Endometrial microvascular endothelial cells (primary cell): ENCODE data around the gene PRKD1. TPM values are rescaled to one million over a fixed set of nuclear protein-coding genes. Genes with fewer than 3 reads are reported as not detected.
"Not testable (repeated sequence)": the region's sequence is repeated elsewhere in the genome, so short reads cannot be mapped to it uniquely, and the experiment has no call there.

Experiments used
- in situ Hi-C: cut with HindIII; loops from 2 replicates; pipeline ENCODE4 v1.10.0; 2017; ENCODE audit warnings: low sequenced_read_pairs, low pct_unique_long_range_greater_than_20kb; ENCODE audit errors: inconsistent ontology term
- total RNA-seq: library from RNA; depleted of rRNA; stranded (reverse); fragments of >200 nt; gene quantifications from one replicate; pipeline ENCODE4 v1.2.3, GENCODE V29; 2015; ENCODE audit errors: inconsistent ontology term

Gene PRKD1
- total RNA-seq, 1 donor from 2014 or later = 6.1 TPM

DNA sequence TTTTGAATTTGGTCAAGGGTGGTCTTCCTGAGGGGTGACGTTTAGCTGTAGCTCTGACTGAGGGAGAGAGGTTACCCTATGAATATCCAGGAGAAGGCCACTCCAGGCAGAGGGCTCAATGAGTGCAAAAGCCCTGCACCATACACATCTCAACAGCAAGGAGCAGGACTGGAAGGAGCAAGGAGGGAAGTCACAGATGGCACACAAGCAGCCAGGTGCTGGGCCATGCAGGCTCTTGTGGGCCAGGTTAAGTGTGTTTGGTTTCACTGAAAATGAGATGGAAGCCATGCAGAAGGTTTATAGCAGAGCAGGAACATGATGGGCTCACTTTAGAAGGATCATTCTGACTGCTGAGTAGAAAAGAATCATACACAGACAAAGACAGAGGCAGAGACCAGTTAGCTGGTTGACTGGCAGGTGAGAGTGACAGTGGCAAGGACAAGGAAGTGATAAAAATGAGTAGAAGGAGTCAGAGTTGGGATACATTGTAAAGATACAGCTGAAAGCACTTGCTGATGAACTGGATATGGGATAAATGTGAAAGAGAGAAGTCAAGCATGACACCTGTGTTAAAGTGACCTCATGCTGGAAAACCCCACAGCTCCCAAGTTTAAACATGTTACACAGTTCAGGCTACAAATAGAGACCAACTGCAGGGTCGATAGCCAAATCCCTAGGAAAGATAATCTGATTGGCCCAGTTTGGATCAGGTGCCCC lies 81.2 kb downstream of the PRKD1 start:
- in situ Hi-C loops = no loop called here

DNA sequence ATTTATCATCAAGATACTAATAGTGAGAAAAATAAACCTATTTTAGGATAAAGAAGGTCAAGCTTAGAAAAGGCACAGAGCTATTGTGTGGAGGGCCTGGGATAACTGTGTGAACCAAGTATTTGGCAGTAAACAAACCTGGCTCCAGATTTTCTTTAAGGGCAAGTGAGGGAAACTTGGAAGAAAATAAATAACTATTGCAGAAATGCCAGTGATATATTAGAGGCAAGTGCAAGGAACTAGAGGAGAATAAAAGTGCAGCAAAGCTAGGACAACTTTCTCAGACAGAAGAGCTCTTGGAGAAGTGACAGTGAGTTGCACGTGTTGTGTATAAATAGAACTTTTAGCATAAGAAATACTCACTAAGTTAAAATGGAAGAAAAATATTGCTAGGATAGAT lies 83.7 kb downstream of the PRKD1 start:
- in situ Hi-C loops = no loop called here

DNA sequence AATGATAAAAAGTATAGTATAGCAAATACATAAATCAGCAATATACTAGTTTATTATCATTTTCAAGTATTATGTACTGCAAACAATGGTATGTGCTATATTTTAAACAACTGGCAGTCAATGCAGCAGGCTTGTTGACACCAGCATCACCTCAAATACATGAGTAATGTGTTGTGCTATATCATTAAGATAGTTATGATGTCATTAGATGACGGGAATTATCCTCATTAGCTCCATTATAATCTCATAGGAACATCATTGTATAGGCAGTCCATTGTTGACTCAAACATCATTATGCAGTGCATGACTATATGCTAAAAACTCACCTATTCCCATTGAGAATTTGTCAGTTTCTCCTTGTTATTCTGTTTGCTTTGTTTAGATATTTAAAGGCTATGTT lies 85.4 kb downstream of the PRKD1 start:
- in situ Hi-C loops = no loop called here

DNA sequence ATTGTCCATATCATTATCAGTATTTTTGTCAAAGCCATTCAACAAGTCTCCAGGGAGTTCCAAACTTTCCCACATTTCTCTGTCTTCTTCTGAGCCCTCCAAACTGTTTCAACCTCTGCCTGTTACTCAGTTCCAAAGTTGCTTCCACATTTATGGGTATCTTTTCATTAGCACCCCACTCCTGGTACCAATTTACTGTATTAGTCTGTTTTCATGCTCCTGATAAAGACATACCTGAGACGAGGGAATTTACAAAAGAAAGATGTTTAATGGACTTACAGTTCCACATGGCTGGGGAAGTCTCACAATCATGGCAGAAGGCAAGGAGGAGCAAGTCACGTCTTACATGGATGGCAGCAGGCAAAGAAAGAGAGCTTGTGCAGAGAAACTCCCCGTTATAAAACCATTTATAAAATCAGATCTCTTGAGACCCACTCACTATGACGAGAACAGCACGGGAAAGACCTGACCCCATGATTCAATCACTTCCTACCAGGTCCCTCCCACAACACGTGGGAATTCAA lies 87.2 kb downstream of the PRKD1 start:
- in situ Hi-C loops = not testable (repeated sequence)

DNA sequence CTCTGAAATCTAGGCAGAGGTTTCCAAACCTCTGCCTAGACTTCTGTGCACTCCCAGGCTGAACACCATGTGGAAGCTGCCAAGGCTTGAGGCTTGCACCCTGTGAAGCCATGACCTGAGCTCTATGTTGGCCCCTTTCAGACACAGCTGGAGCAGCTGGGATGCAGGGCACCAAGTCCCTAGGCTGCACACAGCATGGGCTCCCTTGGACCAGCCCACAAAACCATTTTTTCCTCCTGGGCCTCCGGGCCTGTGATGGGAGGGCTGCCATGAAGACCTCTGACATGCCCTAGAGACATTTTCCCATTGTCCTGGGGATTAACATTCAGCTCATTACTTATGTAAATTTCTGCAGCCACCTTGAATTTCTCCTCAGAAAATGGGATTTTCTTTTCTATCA lies 88.0 kb downstream of the PRKD1 start:
- in situ Hi-C loops = not testable (repeated sequence)

DNA sequence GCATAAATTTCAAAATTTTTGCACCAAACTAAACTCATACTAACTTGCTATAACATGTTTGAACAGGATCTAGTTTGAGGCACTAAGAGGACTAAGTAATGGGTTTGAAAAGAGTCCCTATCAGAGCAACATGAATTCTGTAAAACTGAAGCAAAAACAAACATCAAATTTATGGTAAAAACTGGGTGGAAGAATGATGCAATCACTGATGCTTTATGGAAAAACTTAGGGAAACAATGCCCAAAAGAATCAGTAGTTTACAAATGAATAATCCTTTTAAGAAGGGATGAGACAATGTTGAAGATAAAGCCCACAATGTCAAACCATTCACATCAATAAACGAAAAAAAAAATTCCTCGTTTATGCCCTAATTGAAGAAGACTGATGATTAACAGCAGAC lies 88.9 kb downstream of the PRKD1 start:
- in situ Hi-C loops = no loop called here

DNA sequence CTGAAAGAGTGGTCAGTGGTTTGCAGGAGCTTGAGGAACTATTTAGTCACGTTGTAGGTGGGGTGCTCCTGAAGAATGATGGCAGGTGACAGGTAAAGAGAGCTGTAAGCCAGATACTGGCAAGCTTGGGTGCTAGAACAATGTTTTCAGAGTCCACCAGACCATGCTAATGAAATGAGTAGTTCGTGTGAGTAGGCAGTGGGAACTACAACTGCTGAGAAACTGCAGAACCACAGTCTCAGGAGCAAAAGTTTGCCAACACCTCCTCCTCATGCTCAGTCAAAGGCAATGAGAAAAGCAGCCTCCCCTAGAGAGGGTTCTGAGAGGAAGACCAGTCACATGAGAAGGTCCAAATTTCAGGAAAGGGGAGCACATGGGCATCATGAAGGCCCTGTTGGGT lies 91.3 kb downstream of the PRKD1 start:
- in situ Hi-C loops = no loop called here

DNA sequence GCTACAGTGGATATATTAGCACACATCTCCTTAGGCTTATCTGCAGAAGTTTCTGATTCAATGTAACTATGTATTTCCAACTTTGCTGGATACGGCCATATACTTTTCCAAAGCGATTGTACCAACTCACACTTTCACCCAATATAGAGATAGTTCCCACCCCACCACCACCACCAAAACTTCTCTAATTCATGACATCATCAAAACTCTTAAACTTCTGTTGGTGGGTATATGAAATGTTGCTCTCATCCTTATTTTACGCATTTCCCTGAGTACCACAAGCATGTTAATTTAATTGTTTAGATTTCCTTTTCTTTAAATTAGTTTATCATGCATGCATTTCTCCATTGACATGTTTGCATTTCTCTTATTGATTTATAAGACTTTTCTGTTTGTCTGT lies 95.6 kb downstream of the PRKD1 start:
- in situ Hi-C loops = no loop called here

DNA sequence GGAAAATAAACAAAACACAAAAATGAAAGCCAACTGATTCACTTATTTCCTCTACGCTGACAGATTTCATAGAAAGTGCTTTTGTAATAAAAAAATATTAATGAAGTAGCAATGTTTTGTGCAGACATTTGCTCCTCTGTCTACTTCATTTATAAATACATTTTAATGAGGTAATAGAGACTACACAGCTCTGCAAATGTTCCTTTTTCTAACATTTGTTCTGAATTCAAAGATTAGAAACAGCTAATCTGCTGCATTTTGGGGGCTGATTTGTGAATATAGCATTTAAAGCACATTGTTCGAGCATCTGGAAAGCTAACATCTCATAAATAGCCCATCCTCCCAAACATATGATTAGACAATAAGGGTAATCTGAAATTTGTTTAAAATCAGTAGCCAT lies 97.8 kb downstream of the PRKD1 start:
- in situ Hi-C loops = no loop called here

DNA sequence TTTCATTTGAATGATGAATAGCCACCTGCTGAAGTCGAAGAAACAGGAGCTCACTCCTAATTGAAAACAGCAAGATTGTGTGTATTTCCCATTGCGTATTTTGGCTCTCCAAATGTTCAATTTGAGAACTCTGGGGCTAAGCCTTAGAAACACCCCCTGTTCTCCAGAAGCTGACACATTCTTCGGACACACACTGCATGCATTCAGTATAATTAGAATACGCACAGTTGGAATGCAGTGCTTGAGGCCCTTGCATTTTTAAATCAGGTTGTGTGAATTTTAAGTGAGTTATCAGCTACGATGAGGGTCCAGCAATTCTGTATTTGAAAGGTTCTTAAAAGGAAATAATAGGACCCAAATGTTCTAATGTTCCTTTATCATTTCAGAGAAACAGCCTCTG lies 103.8 kb downstream of the PRKD1 start:
- in situ Hi-C loops = no loop called here

DNA sequence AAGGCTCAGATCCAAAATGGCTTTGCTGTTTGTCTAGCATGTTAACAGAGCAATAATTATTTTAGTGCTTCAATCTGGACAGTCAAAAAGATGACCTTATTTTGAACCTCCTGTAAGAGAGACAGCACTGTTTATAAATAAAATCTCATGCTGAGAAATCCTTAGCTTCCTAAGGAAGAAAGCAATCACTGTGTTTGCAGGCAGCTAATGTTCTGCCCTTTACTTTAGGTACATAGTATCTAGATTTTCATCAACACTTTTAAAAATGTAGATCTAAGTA lies 105.3 kb downstream of the PRKD1 start:
- in situ Hi-C loops = no loop called here

DNA sequence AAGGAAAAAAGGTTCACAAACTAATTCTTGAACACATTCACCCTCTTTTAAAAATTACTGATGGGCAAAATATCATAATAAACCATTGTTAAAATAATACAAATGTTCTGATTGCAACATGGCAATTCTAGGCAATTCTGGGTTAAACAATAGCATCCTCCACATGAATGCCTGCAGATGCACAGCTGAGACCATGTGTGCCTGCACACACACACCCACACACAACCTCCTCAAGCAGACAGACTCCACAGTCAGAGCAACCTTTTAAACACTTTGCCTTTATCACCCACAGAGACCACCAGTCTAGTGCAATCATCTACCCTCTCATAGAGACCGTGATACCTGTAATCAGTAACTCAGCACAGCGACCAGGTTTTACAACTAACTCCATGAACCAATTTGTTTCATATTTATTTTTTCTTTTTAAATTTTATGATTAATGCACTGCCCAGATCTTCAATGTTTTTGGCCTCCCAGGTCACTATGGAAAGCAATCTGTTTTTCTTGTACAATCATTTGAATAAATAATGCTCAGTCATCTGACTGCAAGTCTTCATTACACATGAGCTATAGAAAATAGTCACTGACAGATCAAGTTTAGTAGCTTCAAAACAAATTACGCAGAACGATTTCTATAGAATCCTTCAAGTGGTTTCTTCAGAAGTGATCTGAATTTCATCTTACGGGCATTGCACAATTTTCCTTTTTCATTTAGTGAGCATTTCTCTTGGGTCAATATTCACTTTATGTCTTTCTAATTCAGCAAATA lies 105.8 kb downstream of the PRKD1 start:
- in situ Hi-C loops = no loop called here

DNA sequence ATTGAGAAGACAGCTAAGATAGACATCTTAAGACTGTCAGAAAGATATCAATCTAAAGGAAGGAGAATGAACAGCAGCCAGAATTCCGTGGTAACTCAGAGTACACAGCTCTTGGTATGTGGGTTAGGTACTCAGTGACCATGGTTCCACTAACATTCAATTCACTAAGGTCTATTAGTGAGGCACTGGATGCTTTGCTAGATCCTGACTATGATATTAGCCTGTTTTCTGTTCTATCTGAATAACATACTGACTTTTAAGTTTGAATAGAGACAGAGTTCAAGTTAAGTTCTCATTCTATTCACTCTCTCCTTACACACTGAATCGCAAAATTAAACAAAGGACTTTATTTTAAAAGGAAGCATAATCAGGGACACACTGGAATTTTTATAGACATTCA lies 106.4 kb downstream of the PRKD1 start:
- in situ Hi-C loops = no loop called here

DNA sequence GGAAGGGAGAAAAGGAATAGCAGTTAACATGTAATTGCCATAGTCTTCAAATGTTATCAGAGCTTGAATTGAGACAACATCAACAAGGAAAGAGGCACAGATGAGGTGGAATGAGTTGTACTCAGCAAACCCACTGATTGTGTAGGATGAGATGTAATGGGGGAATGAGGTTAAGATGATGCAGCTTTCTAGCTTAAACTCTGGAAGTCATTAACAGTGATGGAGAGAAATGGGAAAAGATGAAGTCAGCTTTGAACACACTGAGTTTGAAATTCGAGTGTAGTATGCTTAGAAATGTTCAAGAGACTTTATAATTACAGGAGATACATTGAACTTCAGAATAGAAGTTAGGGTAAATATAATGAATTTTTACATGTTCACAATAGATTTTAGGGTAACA lies 106.9 kb downstream of the PRKD1 start:
- in situ Hi-C loops = no loop called here

DNA sequence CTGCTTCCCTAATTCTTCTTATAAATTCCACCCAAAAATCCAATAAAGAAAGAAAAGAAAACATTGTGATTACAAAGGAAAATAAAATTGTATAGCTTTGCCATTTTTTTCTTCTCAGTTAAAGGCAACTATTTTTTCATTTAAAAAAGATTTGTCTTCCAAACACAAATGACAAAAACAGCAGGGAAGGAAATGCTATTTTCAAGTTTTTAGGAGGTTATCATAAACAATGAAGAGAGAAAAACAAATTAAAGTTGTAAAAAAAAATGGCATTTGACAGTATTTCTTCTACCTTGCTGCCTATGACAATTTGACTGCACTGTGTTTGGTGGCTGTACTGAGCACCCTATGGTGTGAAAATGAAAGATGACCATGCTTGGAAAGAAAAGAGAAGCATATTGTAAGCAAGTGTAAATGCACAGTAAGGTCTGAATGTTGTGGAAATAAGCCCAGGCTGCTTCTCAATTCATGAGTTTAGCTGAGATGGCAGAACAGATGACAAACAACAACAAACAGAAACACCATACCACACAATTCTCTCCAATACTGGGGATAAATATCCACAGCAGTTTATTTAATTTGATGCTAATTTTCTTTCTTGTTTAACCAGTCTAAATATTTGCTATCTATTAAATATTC lies 109.8 kb downstream of the PRKD1 start:
- in situ Hi-C loops = no loop called here

DNA sequence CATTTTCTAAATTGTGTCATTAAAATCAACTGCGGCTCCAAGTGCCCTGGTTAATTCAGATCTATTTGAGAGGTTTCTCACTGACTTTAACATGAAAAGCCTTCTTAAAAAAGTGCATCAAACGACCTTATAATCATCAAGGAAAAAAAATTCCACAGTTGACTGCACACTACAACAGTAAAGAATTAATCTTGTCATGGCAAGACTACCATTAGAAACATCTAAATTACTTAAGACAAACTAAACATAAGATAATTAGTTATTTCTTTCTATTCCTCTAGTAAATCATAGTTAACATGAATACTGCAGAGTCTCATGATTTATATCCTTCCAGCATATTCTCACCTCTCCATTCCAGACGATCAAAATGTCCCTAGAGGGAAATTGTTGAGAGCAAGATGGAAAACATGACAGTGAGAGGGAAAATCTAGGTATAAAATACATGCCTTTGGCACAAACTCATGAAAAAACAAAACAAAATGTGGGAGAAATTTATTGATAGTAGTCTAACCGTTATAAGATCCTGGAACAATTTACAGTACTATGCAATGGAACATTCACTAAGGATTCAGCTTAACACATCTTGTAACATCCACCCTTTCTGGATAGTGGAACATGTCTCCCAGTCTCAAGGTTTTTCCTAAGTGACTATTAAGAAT lies 112.5 kb downstream of the PRKD1 start:
- in situ Hi-C loops = no loop called here

DNA sequence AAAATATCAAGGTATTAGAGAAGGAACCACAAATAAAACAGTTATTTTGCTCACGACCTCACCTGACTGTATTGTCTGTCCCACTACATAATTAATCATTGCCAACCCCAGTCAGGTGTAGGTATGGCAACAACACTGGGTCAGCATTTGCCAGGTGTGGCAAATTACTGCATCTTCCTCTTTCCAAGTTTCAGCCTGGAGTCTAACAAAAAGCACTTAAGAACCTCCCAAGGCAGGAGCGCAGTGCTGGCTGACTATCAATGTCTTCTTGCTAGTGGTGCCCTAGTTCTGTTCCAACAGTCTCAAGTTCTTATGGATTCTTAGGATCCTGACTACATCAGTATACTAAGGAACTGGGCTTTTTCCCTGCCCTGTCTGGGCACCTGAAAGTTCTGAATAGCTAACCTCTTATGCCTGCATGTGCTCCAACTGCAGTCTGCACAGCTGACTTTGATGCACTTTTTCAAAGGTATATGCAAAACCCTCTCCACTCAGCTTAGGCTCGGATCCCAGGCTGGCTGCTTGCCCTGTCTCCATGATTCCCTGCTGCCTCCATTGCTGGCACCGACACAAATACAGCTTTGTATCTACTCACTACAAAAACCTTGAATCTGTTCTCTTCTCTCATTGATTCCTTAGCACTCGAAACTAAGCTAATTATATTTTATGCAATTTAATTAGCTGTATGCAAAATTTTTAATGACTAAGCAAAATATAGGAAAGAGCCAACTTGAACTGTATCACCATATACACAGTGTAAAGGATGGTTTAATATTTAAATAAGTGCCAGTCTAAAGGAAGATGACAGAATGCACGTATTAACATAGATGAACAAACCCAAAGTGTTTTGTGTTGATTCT lies 113.3 kb downstream of the PRKD1 start:
- in situ Hi-C loops = no loop called here

DNA sequence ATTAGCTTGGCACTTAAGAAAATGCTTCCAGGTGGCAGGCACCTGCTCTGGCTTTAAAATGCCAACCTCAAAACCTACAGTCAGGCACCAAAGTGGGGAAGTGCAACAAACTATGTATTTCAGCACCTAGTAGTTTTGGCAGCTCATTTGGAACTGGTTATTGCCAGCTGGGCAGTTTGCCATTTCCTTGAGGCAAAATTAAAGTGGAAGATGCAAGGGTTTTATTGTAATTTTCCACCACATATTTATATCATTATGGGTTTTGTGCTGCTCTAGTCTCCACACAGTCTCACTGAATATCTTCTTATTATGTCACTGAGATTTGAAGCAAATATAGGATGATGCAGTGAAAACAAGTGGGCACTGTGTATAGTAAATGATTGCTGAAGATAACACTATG lies 117.0 kb downstream of the PRKD1 start:
- in situ Hi-C loops = no loop called here

DNA sequence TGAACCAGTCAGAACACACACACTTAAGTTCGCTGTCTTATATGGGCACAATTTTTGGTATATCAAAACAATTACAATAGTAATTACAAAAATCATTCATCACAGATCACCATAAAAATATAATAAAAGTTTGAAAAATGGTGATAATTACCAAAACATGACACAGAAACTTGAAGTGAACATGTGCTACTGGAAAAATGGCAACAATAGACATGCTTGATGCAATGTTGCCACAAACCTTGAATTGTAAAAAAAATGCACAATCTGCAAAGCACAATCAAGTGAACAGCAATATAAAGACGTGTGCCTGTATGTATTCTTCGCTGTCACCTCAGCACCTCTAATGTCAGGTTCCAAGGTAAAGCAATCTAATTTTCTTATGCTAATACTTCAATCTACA lies 117.6 kb downstream of the PRKD1 start:
- in situ Hi-C loops = no loop called here
